K562 (cell line): ENCODE results near the gene MSH2. TPM values are rescaled to one million over a fixed set of nuclear protein-coding genes. Genes with fewer than 3 reads are reported as not detected.

Experiments
- BMI1 ChIP-seq: fragments of 150-350 bp; IDR thresholded peaks from 2 replicates; pipeline ENCODE4 v1.6.1; 2014; ENCODE audit warnings: low read length
- EHMT2 ChIP-seq: fragments of 450-650 bp; IDR thresholded peaks from 2 replicates; pipeline ENCODE4 v1.6.1; 2018; ENCODE audit warnings: antibody characterized with exemption
- IRF2 ChIP-seq: sonication (generic); formaldehyde crosslinking; IDR thresholded peaks from 2 replicates; pipeline ENCODE4 v1.8.1; 2022; ENCODE audit warnings: mild to moderate bottlenecking, missing genetic modification reagents
- MTF1 ChIP-seq: fragments of 250-450 bp; sonication (Bioruptor Pico); IDR thresholded peaks from 2 replicates; pipeline ENCODE4 v1.9.0; 2021; ENCODE audit warnings: moderate library complexity, mild to moderate bottlenecking, inconsistent platforms, borderline replicate concordance
- MXI1 ChIP-seq: IDR thresholded peaks from 2 replicates; pipeline ENCODE4 v1.6.1; 2011; ENCODE audit warnings: low read depth, mild to moderate bottlenecking, improper control_type of control experiment, low read length
- NFRKB ChIP-seq: fragments of 450-650 bp; IDR thresholded peaks from 2 replicates; pipeline ENCODE4 v1.6.1; 2016; ENCODE audit warnings: low read depth
- RBBP5 ChIP-seq: fragments of 200-600 bp; sonication (generic); IDR thresholded peaks from 2 replicates; pipeline ENCODE4 v1.6.1; 2012; ENCODE audit warnings: borderline replicate concordance, mild to moderate bottlenecking, low read length, control low read depth, inconsistent platforms; ENCODE audit not compliant: insufficient read depth, poor library complexity, severe bottlenecking
- RFX5 ChIP-seq: IDR thresholded peaks from 2 replicates; pipeline ENCODE4 v1.6.1; 2011; ENCODE audit warnings: low read depth, mild to moderate bottlenecking, improper control_type of control experiment, low read length
- RUNX1 ChIP-seq: sonication (generic); IDR thresholded peaks from 2 replicates; pipeline ENCODE4 v1.6.1; 2016; ENCODE audit warnings: antibody characterized with exemption, low read depth
- TAF1 ChIP-seq: IDR thresholded peaks from 2 replicates; pipeline ENCODE4 v1.6.1; 2011; ENCODE audit warnings: mild to moderate bottlenecking, low read length, moderate library complexity; ENCODE audit not compliant: insufficient read depth, control insufficient read depth, severe bottlenecking; ENCODE audit errors: extremely low read depth
- TAF9B ChIP-seq: fragments of 450-650 bp; IDR thresholded peaks from 2 replicates; pipeline ENCODE4 v1.6.1; 2018; ENCODE audit warnings: mild to moderate bottlenecking; ENCODE audit not compliant: partially characterized antibody
- ZNF146 ChIP-seq: IDR thresholded peaks from one replicate; pipeline ENCODE4 v1.6.1; 2018; ENCODE audit warnings: missing compliant biosample characterization; ENCODE audit not compliant: unreplicated experiment
- ZNF239 ChIP-seq: fragments of 250-450 bp; sonication (Bioruptor Pico); IDR thresholded peaks from 2 replicates; pipeline ENCODE4 v1.4.0; 2020; ENCODE audit warnings: mild to moderate bottlenecking
- ZNF316 ChIP-seq: fragments of 450-650 bp; IDR thresholded peaks from 2 replicates; pipeline ENCODE4 v1.6.1; 2016
- ZNF324 ChIP-seq: fragments of 250-450 bp; sonication (Bioruptor Pico); IDR thresholded peaks from 2 replicates; pipeline ENCODE4 v1.4.0; 2020; ENCODE audit warnings: mild to moderate bottlenecking
- ZNF589 ChIP-seq: fragments of 200-800 bp; sonication (Bioruptor generic); IDR thresholded peaks from 2 replicates; pipeline ENCODE4 v1.6.1; 2016; ENCODE audit warnings: low read depth, missing genetic modification characterization, missing compliant biosample characterization
- ZNF75A ChIP-seq: fragments of 450-650 bp; formaldehyde crosslinking; IDR thresholded peaks from 2 replicates; pipeline ENCODE4 v1.4.0; 2020; ENCODE audit warnings: mild to moderate bottlenecking
- ZSCAN29 ChIP-seq: fragments of 450-650 bp; IDR thresholded peaks from 2 replicates; pipeline ENCODE4 v1.6.1; 2017
- polyA plus RNA-seq, 8 experiments: library from polyadenylated mRNA; depleted of rRNA in 4 of 8; stranded (reverse) in 5 of 8; unstranded in 3 of 8; fragments of >200 nt; fragmentation: Nextera tagmentation in 2 of 8; fragmentation: Illumina TruSeq in 1 of 8; extraction: Ambion mirVana in 2 of 8; extraction: Trizol in 1 of 8; gene quantifications; 2 replicates each; pipeline versions ENCODE4 v1.2.1 to v1.2.3, GENCODE V29; 2011 to 2014; ENCODE audit warnings: inconsistent platforms in 1 of 8, missing spikeins in 1 of 8
- total RNA-seq, 7 experiments: library from RNA; depleted of rRNA in 6 of 7; stranded (reverse); fragments of >200 nt in 6 of 7; fragmentation: Illumina TruSeq in 2 of 7; extraction: Trizol in 2 of 7; gene quantifications; 2 replicates each; pipeline versions ENCODE4 v1.2.1 to v1.2.3, GENCODE V29; 2011 to 2021; ENCODE audit warnings: low replicate concordance in 1 of 7
- TF ChIP-seq, protein P1 (sequence below): conservative IDR thresholded peaks from 2 replicates; pipeline ENCODE4 v1.6.1; 2011; ENCODE audit warnings: low read depth, mild to moderate bottlenecking, low read length; ENCODE audit not compliant: control insufficient read depth
- TF ChIP-seq, protein P2 (sequence below): fragments of 450-650 bp; formaldehyde crosslinking; IDR thresholded peaks from 2 replicates; pipeline ENCODE4 v1.4.0; 2020; ENCODE audit warnings: mild to moderate bottlenecking, mixed read lengths
- TF ChIP-seq, protein P3 (sequence below): fragments of 450-650 bp; formaldehyde crosslinking; IDR thresholded peaks from 2 replicates; pipeline ENCODE4 v1.4.0; 2020; ENCODE audit warnings: mild to moderate bottlenecking, moderate library complexity
- TF ChIP-seq, protein P4 (sequence below), 3 experiments: fragments of 200-800 bp in 1 of 3; fragments of 250-450 bp in 1 of 3; fragments of 450-650 bp in 1 of 3; sonication (Bioruptor Pico) in 1 of 3; sonication (Bioruptor generic) in 1 of 3; formaldehyde crosslinking in 1 of 3; IDR thresholded peaks; 2 replicates each; pipeline versions ENCODE4 v1.6.1 to v1.8.0; 2016 to 2022; ENCODE audit warnings: mild to moderate bottlenecking in 2 of 3, missing genetic modification characterization in 2 of 3, missing compliant biosample characterization in 1 of 3, moderate library complexity in 1 of 3

The MSH2 gene
- total and polyA plus RNA-seq, 9 of the 15 experiments (the other 6 are each of a cell fraction or from before 2014, with no cell fraction given), result 51.8 to 139 (median 113) TPM

DNA sequence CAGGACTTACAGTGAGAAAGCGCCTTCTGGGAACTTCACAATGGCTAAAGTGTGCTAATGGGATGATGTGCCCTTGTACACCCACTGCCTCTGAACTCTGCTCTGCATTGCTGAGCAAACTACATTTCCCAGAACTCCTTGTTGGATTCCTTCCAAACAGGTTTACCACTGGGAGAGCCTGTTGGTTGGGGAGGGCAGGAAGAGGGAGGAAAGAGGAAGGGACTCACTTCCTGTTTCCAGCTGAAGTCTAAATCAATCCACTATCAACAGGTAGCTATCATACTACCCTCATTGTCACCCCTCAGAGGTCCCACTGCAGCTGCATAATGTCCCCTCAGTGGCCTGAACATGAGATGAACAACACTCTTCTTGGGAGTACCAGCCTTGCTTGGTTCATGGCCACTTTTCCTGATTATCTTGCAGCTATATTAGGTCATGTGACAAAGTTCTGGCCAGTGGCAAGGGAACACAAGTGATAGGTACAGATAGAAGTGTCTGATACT lies 109.7 kb downstream of the MSH2 start (continued):
- TF ChIP-seq RBBP5 (no peak), ZNF324 (CRISPR knock-in tag) (0 out of 2 replicates have a peak, but pooled peaks have one; percentile 12), IRF2 (CRISPR knock-in tag) (no peak), ZSCAN29 (no peak), BMI1 (no peak), ZNF316 (no peak), ZNF75A (CRISPR knock-in tag) (no peak), NFRKB (no peak), RFX5 (no peak), MXI1 (no peak), ZNF146 (CRISPR knock-in tag) (no peak), ZNF239 (CRISPR knock-in tag) (no peak), EHMT2 (peak; percentile 92), ZNF589 (CRISPR knock-in tag) (peak; percentile 90; the same call in 1 of the 2 replicates), RUNX1 (no peak), TAF9B (no peak), MTF1 (CRISPR knock-in tag) (no peak), TAF1 (no peak)
- TF ChIP-seq, protein P1, sequence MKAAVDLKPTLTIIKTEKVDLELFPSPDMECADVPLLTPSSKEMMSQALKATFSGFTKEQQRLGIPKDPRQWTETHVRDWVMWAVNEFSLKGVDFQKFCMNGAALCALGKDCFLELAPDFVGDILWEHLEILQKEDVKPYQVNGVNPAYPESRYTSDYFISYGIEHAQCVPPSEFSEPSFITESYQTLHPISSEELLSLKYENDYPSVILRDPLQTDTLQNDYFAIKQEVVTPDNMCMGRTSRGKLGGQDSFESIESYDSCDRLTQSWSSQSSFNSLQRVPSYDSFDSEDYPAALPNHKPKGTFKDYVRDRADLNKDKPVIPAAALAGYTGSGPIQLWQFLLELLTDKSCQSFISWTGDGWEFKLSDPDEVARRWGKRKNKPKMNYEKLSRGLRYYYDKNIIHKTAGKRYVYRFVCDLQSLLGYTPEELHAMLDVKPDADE, result no peak
- TF ChIP-seq, protein P2, sequence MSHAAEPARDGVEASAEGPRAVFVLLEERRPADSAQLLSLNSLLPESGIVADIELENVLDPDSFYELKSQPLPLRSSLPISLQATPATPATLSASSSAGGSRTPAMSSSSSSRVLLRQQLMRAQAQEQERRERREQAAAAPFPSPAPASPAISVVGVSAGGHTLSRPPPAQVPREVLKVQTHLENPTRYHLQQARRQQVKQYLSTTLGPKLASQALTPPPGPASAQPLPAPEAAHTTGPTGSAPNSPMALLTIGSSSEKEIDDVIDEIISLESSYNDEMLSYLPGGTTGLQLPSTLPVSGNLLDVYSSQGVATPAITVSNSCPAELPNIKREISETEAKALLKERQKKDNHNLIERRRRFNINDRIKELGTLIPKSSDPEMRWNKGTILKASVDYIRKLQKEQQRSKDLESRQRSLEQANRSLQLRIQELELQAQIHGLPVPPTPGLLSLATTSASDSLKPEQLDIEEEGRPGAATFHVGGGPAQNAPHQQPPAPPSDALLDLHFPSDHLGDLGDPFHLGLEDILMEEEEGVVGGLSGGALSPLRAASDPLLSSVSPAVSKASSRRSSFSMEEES, result peak; percentile 93
- TF ChIP-seq, protein P3, sequence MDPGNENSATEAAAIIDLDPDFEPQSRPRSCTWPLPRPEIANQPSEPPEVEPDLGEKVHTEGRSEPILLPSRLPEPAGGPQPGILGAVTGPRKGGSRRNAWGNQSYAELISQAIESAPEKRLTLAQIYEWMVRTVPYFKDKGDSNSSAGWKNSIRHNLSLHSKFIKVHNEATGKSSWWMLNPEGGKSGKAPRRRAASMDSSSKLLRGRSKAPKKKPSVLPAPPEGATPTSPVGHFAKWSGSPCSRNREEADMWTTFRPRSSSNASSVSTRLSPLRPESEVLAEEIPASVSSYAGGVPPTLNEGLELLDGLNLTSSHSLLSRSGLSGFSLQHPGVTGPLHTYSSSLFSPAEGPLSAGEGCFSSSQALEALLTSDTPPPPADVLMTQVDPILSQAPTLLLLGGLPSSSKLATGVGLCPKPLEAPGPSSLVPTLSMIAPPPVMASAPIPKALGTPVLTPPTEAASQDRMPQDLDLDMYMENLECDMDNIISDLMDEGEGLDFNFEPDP (CRISPR knock-in tag), result no peak
- TF ChIP-seq, protein P4, sequence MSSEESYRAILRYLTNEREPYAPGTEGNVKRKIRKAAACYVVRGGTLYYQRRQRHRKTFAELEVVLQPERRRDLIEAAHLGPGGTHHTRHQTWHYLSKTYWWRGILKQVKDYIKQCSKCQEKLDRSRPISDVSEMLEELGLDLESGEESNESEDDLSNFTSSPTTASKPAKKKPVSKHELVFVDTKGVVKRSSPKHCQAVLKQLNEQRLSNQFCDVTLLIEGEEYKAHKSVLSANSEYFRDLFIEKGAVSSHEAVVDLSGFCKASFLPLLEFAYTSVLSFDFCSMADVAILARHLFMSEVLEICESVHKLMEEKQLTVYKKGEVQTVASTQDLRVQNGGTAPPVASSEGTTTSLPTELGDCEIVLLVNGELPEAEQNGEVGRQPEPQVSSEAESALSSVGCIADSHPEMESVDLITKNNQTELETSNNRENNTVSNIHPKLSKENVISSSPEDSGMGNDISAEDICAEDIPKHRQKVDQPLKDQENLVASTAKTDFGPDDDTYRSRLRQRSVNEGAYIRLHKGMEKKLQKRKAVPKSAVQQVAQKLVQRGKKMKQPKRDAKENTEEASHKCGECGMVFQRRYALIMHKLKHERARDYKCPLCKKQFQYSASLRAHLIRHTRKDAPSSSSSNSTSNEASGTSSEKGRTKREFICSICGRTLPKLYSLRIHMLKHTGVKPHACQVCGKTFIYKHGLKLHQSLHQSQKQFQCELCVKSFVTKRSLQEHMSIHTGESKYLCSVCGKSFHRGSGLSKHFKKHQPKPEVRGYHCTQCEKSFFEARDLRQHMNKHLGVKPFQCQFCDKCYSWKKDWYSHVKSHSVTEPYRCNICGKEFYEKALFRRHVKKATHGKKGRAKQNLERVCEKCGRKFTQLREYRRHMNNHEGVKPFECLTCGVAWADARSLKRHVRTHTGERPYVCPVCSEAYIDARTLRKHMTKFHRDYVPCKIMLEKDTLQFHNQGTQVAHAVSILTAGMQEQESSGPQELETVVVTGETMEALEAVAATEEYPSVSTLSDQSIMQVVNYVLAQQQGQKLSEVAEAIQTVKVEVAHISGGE (CRISPR knock-in tag; IDR thresholded peaks at IDR 0.05), result peak in 2 of 3 experiments; percentile 63 to 89; a peak in 3 of 6 replicates
